ENCODE results near the gene HLA-DOB.

Gene HLA-DOB

DNA sequence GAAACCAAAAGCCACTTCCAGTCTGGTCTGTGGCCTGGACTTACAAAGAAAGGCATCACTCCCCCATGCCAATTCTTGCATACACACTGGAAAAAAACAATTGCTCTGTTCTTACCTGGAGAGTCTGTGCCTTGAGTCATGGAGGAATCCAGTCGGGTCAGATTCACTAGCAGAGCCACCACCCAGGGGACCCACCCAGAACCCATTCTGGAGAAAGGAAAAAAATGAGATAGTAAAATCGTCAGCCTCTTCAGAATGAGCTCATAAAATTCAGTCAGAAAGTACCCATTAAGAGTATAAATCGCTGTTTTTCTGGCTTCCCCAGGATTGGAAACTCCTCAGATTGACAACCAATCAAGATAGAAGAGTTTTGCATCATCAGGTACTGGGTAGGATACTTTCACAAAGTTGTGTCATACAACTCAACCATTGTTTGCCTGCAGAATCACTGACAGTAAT, at the start of gene HLA-DOB:
HLA-DOB (minus strand) TSS at position 257 of the 459 bp plus-strand sequence; CDS start at position 206, 51 bp downstream.
- Histone ChIP-seq H3K4me3 (ENCODE audit: low read length) (peak within 1 kb of the TSS; percentile 76), H2AFZ (ENCODE audit: low read depth, low read length) (peak within 1 kb of the TSS; percentile 91), H3K27me3 (ENCODE audit: low read depth, low read length) (no peaks in the 10 kb centered on the region), H3K27ac (ENCODE audit: low read length) (peak within 1 kb of the TSS; percentile 79), H3K36me3 (replicated peaks; ENCODE audit: low read depth, low read length) (peaks cover 13% of the 10 kb centered on the region), H3K9me3 (ENCODE audit: insufficient read depth, low read length) (no peaks in the 10 kb centered on the region), H3K4me1 (ENCODE audit: low read length) (peaks cover 33% of the 10 kb centered on the region), H3K9ac (ENCODE audit: low read length) (peak within 1 kb of the TSS; percentile 60), H3K79me2 (ENCODE audit: low read length) (no peaks in the 10 kb centered on the region), H4K20me1 (ENCODE audit: insufficient read depth, low read length) (no peaks in the 10 kb centered on the region), H3K4me2 (ENCODE audit: low read length) (peak within 1 kb of the TSS; percentile 93)
- TF ChIP-seq, protein P1, sequence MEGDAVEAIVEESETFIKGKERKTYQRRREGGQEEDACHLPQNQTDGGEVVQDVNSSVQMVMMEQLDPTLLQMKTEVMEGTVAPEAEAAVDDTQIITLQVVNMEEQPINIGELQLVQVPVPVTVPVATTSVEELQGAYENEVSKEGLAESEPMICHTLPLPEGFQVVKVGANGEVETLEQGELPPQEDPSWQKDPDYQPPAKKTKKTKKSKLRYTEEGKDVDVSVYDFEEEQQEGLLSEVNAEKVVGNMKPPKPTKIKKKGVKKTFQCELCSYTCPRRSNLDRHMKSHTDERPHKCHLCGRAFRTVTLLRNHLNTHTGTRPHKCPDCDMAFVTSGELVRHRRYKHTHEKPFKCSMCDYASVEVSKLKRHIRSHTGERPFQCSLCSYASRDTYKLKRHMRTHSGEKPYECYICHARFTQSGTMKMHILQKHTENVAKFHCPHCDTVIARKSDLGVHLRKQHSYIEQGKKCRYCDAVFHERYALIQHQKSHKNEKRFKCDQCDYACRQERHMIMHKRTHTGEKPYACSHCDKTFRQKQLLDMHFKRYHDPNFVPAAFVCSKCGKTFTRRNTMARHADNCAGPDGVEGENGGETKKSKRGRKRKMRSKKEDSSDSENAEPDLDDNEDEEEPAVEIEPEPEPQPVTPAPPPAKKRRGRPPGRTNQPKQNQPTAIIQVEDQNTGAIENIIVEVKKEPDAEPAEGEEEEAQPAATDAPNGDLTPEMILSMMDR (IDR thresholded peaks at IDR 0.05; ENCODE audit: low read depth, low read length), result no peak
- no peak for TF ChIP-seq EZH2phosphoT487 (IDR thresholded peaks at IDR 0.05; ENCODE audit: low read depth)

GRCh38 chr6:32865724-32866443, 49.1 kb upstream of the HLA-DOB start:
- Histone ChIP-seq H2AFZ (ENCODE audit: low read depth, low read length) (no peak overlapping the region), H3K4me1 (ENCODE audit: low read length) (peaks cover 42% of the 10 kb centered on the region), H3K27me3 (ENCODE audit: low read depth, low read length) (peaks cover 10% of the 10 kb centered on the region), H3K27ac (ENCODE audit: low read length) (peak overlapping the region; percentile 47), H3K4me3 (ENCODE audit: low read length) (no peak overlapping the region), H4K20me1 (ENCODE audit: insufficient read depth, low read length) (no peaks in the 10 kb centered on the region), H3K9ac (ENCODE audit: low read length) (no peak overlapping the region), H3K36me3 (replicated peaks; ENCODE audit: low read depth, low read length) (no peaks in the 10 kb centered on the region), H3K9me3 (ENCODE audit: insufficient read depth, low read length) (no peaks in the 10 kb centered on the region), H3K4me2 (ENCODE audit: low read length) (peak overlapping the region; percentile 67), H3K79me2 (ENCODE audit: low read length) (no peaks in the 10 kb centered on the region)
- no peak for TF ChIP-seq EZH2phosphoT487 (IDR thresholded peaks at IDR 0.05; ENCODE audit: low read depth)
- TF ChIP-seq, protein P1 (IDR thresholded peaks at IDR 0.05; ENCODE audit: low read depth, low read length), result no peak

- H3K9me3 ChIP-seq (ENCODE audit: insufficient read depth, low read length), result no peaks in the 10 kb centered on the region
- no peak for TF ChIP-seq EZH2phosphoT487 (IDR thresholded peaks at IDR 0.05; ENCODE audit: low read depth)
- TF ChIP-seq, protein P1 (IDR thresholded peaks at IDR 0.05; ENCODE audit: low read depth, low read length), result no peak
Observed at GRCh38 chr6:32862725-32863124, 45.9 kb upstream of the HLA-DOB start.

GRCh38 chr6:32860674-32861073, 43.9 kb upstream of the HLA-DOB start:
- Histone ChIP-seq H4K20me1 (ENCODE audit: insufficient read depth, low read length) (no peaks in the 10 kb centered on the region), H3K79me2 (ENCODE audit: low read length) (peaks cover 7% of the 10 kb centered on the region), H3K9me3 (ENCODE audit: insufficient read depth, low read length) (no peaks in the 10 kb centered on the region), H3K36me3 (replicated peaks; ENCODE audit: low read depth, low read length) (peaks cover 20% of the 10 kb centered on the region), H3K9ac (ENCODE audit: low read length) (no peak overlapping the region), H3K4me3 (ENCODE audit: low read length) (no peak overlapping the region), H3K27me3 (ENCODE audit: low read depth, low read length) (no peaks in the 10 kb centered on the region), H2AFZ (ENCODE audit: low read depth, low read length) (no peak overlapping the region), H3K4me1 (ENCODE audit: low read length) (peaks cover 22% of the 10 kb centered on the region), H3K4me2 (ENCODE audit: low read length) (no peak overlapping the region), H3K27ac (ENCODE audit: low read length) (no peak overlapping the region)
- TF ChIP-seq, protein P1 (IDR thresholded peaks at IDR 0.05; ENCODE audit: low read depth, low read length), result no peak
- no peak for TF ChIP-seq EZH2phosphoT487 (IDR thresholded peaks at IDR 0.05; ENCODE audit: low read depth)

More at GRCh38 chr6:32862725-32863124, 45.9 kb upstream of the HLA-DOB start:
- H3K4me1 ChIP-seq (ENCODE audit: low read length), result peaks cover 40% of the 10 kb centered on the region
- no peak overlapping the region for H3K9ac ChIP-seq (ENCODE audit: low read length)
- H2AFZ ChIP-seq (ENCODE audit: low read depth, low read length), result no peak overlapping the region
- no peak overlapping the region for H3K27ac ChIP-seq (ENCODE audit: low read length)
- no peaks in the 10 kb centered on the region for H3K27me3 ChIP-seq (ENCODE audit: low read depth, low read length)
- H3K4me3 ChIP-seq (ENCODE audit: low read length), result no peak overlapping the region
- H3K79me2 ChIP-seq (ENCODE audit: low read length), result no peaks in the 10 kb centered on the region
- no peaks in the 10 kb centered on the region for H4K20me1 ChIP-seq (ENCODE audit: insufficient read depth, low read length)
- no peak overlapping the region for H3K4me2 ChIP-seq (ENCODE audit: low read length)
- peaks cover 8% of the 10 kb centered on the region for H3K36me3 ChIP-seq (replicated peaks; ENCODE audit: low read depth, low read length)
